ENCODE results near the gene MS4A2.
"Not testable (repeated sequence)": the region's sequence is repeated elsewhere in the genome, so short reads cannot be mapped to it uniquely, and the experiment has no call there.

MS4A2 gene

GRCh38 chr11:60088364-60088763 is at the start of gene MS4A2:
TSS of gene MS4A2 (plus strand) at chr11:60088664. CDS start at chr11:60088766, 102 bp downstream.
- DNase-seq (ENCODE audit: low read depth in 4 of 4, low spot score in 1 of 4), result no peak

GRCh38 chr11:60040109-60040508 is 48.4 kb upstream of the MS4A2 start, which contains the start of gene OOSP2:
TSS of gene OOSP2 (plus strand) at chr11:60040409. CDS start at chr11:60040460, 51 bp downstream.
- DNase-seq (ENCODE audit: low read depth in 4 of 4, low spot score in 1 of 4), result no peak

- not testable (repeated sequence) for DNase-seq (ENCODE audit: low read depth in 4 of 4, low spot score in 1 of 4)
Observed at GRCh38 chr11:60050422-60050821, 38.0 kb upstream of the MS4A2 start.

GRCh38 chr11:60050839-60051238 is 37.6 kb upstream of the MS4A2 start:
- DNase-seq (ENCODE audit: low read depth in 4 of 4, low spot score in 1 of 4), result not testable (repeated sequence)

- no peak for DNase-seq (ENCODE audit: low read depth in 4 of 4, low spot score in 1 of 4)
Observed at GRCh38 chr11:60056349-60056969, 32.0 kb upstream of the MS4A2 start, which contains the start of gene MS4A3. TSS of gene MS4A3 (plus strand) at chr11:60056665. CDS start at chr11:60061161, 4,496 bp downstream.

GRCh38 chr11:60059052-60059451 is 29.4 kb upstream of the MS4A2 start:
- DNase-seq (ENCODE audit: low read depth in 4 of 4, low spot score in 1 of 4), result no peak

GRCh38 chr11:60059521-60060240 is 28.8 kb upstream of the MS4A2 start:
- no peak for DNase-seq (ENCODE audit: low read depth in 4 of 4, low spot score in 1 of 4)

GRCh38 chr11:60064111-60064510 is 24.4 kb upstream of the MS4A2 start:
- no peak for DNase-seq (ENCODE audit: low read depth in 4 of 4, low spot score in 1 of 4)

GRCh38 chr11:60065801-60066200 is 22.7 kb upstream of the MS4A2 start:
- DNase-seq (ENCODE audit: low read depth in 4 of 4, low spot score in 1 of 4), result no peak

- DNase-seq (ENCODE audit: low read depth in 4 of 4, low spot score in 1 of 4), result no peak
Observed at GRCh38 chr11:60069450-60069849, 19.0 kb upstream of the MS4A2 start.

GRCh38 chr11:60071644-60072043 is 16.8 kb upstream of the MS4A2 start:
- not testable (repeated sequence) for DNase-seq (ENCODE audit: low read depth in 4 of 4, low spot score in 1 of 4)

GRCh38 chr11:60077216-60077817 is 11.1 kb upstream of the MS4A2 start:
- DNase-seq (ENCODE audit: low read depth in 4 of 4, low spot score in 1 of 4), result no peak

GRCh38 chr11:60077981-60078380 is 10.5 kb upstream of the MS4A2 start:
- DNase-seq (ENCODE audit: low read depth in 4 of 4, low spot score in 1 of 4), result no peak

GRCh38 chr11:60078745-60079144 is 9.7 kb upstream of the MS4A2 start:
- no peak for DNase-seq (ENCODE audit: low read depth in 4 of 4, low spot score in 1 of 4)

GRCh38 chr11:60080535-60080934 is 7.9 kb upstream of the MS4A2 start:
- DNase-seq (ENCODE audit: low read depth in 4 of 4, low spot score in 1 of 4), result no peak

GRCh38 chr11:60084631-60085273 is 3.7 kb upstream of the MS4A2 start:
- no peak for DNase-seq (ENCODE audit: low read depth in 4 of 4, low spot score in 1 of 4)

GRCh38 chr11:60085909-60086308 is 2.6 kb upstream of the MS4A2 start:
- no peak for DNase-seq (ENCODE audit: low read depth in 4 of 4, low spot score in 1 of 4)

- no peak for DNase-seq (ENCODE audit: low read depth in 4 of 4, low spot score in 1 of 4)
Observed at GRCh38 chr11:60087239-60087638, 1.2 kb upstream of the MS4A2 start.

- no peak for DNase-seq (ENCODE audit: low read depth in 4 of 4, low spot score in 1 of 4)
Observed at GRCh38 chr11:60095477-60096120, 7.1 kb downstream of the MS4A2 start.

- no peak for DNase-seq (ENCODE audit: low read depth in 4 of 4, low spot score in 1 of 4)
Observed at GRCh38 chr11:60097189-60097588, 8.7 kb downstream of the MS4A2 start.

GRCh38 chr11:60098508-60098907 is 10.0 kb downstream of the MS4A2 start:
- no peak for DNase-seq (ENCODE audit: low read depth in 4 of 4, low spot score in 1 of 4)

Data from stimulated activated CD4-positive, alpha-beta T cell treated with anti-CD3 and anti-CD28 coated beads, Interleukin-1b, Interleukin-23, amount 100 ng/mL, for 24 hours (primary cell).